Measurements from ENCODE around the gene ARMCX2. TPM values are rescaled to one million over a fixed set of nuclear protein-coding genes. Genes with fewer than 3 reads are reported as not detected.

The ARMCX2 gene
- total RNA-seq (2022; extraction: Qiagen RNA extraction) = 0.04 TPM in 1 of 5 replicates, not detected in the others

GRCh38 chrX:101659601-101660063 is at the start of gene ARMCX2:
Gene ARMCX2, minus strand, starts transcription at chrX:101659850. Its CDS starts 2,262 bp downstream, at chrX:101657588.

GRCh38 chrX:101617211-101618191 is 42.1 kb downstream of the ARMCX2 start, which contains the start of gene ARMCX6:
Gene ARMCX6, minus strand, starts transcription at chrX:101618000. Its CDS starts 1,380 bp downstream, at chrX:101616620.

Other genes starting within 250 kb of the ARMCX2 start
- gene ARMCX4, start 174.4 kb downstream of the ARMCX2 start, total RNA-seq (2022; extraction: Qiagen RNA extraction) = 0.29 to 0.63 TPM (median 0.50 TPM) in 5 replicates
- 0.20 to 0.49 TPM (median 0.34 TPM) in 5 replicates for gene ARMCX1, start 109.3 kb downstream of the ARMCX2 start, total RNA-seq (2022; extraction: Qiagen RNA extraction)
- gene ARMCX6, start 41.9 kb downstream of the ARMCX2 start, total RNA-seq (2022; extraction: Qiagen RNA extraction) = 41.4 to 48.0 TPM (median 44.2 TPM) in 5 replicates
- 19.1 to 22.9 TPM (median 22.8 TPM) in 5 replicates for gene ARMCX3, start 36.7 kb downstream of the ARMCX2 start, total RNA-seq (2022; extraction: Qiagen RNA extraction)